Measurements from ENCODE around the gene ASTN2.

- TF ChIP-seq CTCF (IDR thresholded peaks at IDR 0.05), result no peak
- no peak for TF ChIP-seq POLR2A (IDR thresholded peaks at IDR 0.05)
Measured at GRCh38 chr9:116796669-116797068, 618.2 kb downstream of the ASTN2 start.

Measured in Peyer's patch (tissue), 4 donors.